CD8-positive, alpha-beta memory T cell (primary cell): ENCODE data around the gene SSR2. TPM values are rescaled to one million over a fixed set of nuclear protein-coding genes. Genes with fewer than 3 reads are reported as not detected.

Experiments
- CTCF ChIA-PET: fragments of 350-600 bp; sonication (Branson Sonifier 250); formaldehyde crosslinking; loops from one replicate; lab custom pipeline; 2021; ENCODE audit warnings: antibody characterized with exemption; lab: Charles Lee
- POLR2A ChIA-PET: fragments of 350-600 bp; sonication (Branson Sonifier 250); formaldehyde crosslinking; loops from one replicate; lab custom pipeline; 2021; ENCODE audit warnings: antibody characterized with exemption; lab: Charles Lee
- DNase-seq, 5 donors: peaks; one replicate each; pipeline versions ENCODE4 v3.0.0 to v3.0.0-alpha.2; 2020 to 2022; ENCODE audit warnings: mixed read lengths in 1 of 5
- H3K27ac ChIP-seq: one replicate; pipeline ENCODE4 v1.7.0; 2013; ENCODE audit warnings: low read depth, mild to moderate bottlenecking, low read length, moderate library complexity
- H3K27me3 ChIP-seq: 2 replicates; pipeline ENCODE4 v1.7.0; 2013; ENCODE audit warnings: low read length, mild to moderate bottlenecking; ENCODE audit not compliant: insufficient read depth, poor library complexity, severe bottlenecking
- H3K36me3 ChIP-seq: 2 replicates; pipeline ENCODE4 v1.7.0; 2013; ENCODE audit warnings: mild to moderate bottlenecking, low read length, moderate library complexity; ENCODE audit not compliant: insufficient read depth
- H3K4me1 ChIP-seq: 2 replicates; pipeline ENCODE4 v1.7.0; 2013; ENCODE audit warnings: mild to moderate bottlenecking, low read length, moderate library complexity; ENCODE audit not compliant: insufficient read depth
- H3K4me3 ChIP-seq: 2 replicates; pipeline ENCODE4 v1.7.0; 2013; ENCODE audit warnings: mild to moderate bottlenecking, low read length
- H3K9me3 ChIP-seq: 2 replicates; pipeline ENCODE4 v1.7.0; 2013; ENCODE audit warnings: mild to moderate bottlenecking, low read length
- H3K27ac Mint-ChIP-seq, 8 donors: one replicate each; pipeline ENCODE4 v1.8.0; 2020 to 2021; ENCODE audit warnings: mixed read lengths in 8 of 8, mild to moderate bottlenecking in 6 of 8, inconsistent platforms in 3 of 8, moderate library complexity in 3 of 8
- H3K27me3 Mint-ChIP-seq, 2 donors: one replicate each; pipeline ENCODE4 v1.8.0; 2020 to 2021; ENCODE audit warnings: mixed read lengths in 2 of 2, mild to moderate bottlenecking in 1 of 2, moderate library complexity in 1 of 2
- H3K36me3 Mint-ChIP-seq, 3 donors: one replicate each; pipeline ENCODE4 v1.8.0; 2020 to 2021; ENCODE audit warnings: mixed read lengths in 3 of 3, inconsistent platforms in 1 of 3, mild to moderate bottlenecking in 1 of 3
- H3K4me1 Mint-ChIP-seq, 3 donors: one replicate each; pipeline ENCODE4 v1.8.0; 2020 to 2021; ENCODE audit warnings: mixed read lengths in 3 of 3, inconsistent platforms in 1 of 3, mild to moderate bottlenecking in 1 of 3
- H3K4me3 Mint-ChIP-seq, 7 donors: one replicate each; pipeline ENCODE4 v1.8.0; 2020 to 2021; ENCODE audit warnings: mixed read lengths in 7 of 7, mild to moderate bottlenecking in 6 of 7, moderate library complexity in 4 of 7, inconsistent platforms in 2 of 7
- H3K9me3 Mint-ChIP-seq, 5 donors: one replicate each; pipeline ENCODE4 v1.8.0; 2020 to 2022; ENCODE audit warnings: mixed read lengths in 5 of 5, mild to moderate bottlenecking in 3 of 5, moderate library complexity in 2 of 5, inconsistent platforms in 1 of 5
- polyA plus RNA-seq: library from polyadenylated mRNA; unstranded; fragments of 300-500 nt; fragmentation: Illumina TruSeq; gene quantifications from one replicate; pipeline ENCODE4 v1.2.3, GENCODE V29; 2021
- total RNA-seq, 2 experiments: library from RNA; stranded (reverse); gene quantifications; one replicate each; pipeline ENCODE4 v1.2.3, GENCODE V29; 2021

Gene SSR2
- total and polyA plus RNA-seq, 3 experiments from 2014 or later, result 187 to 380 (median 190) TPM

- POLR2A ChIA-PET, result no interaction called here
- no peak overlapping the region for H3K27ac ChIP-seq
- no peaks in the 10 kb centered on the region for H3K4me1 ChIP-seq
- Mint-ChIP-seq H3K27ac (no peak overlapping the region), H3K4me3 (no peak overlapping the region), H3K9me3 (no peaks in the 10 kb centered on the region), H3K4me1 (peaks cover 0 to 2% (median 0%) of the 10 kb centered on the region in 3 donors), H3K27me3 (no peaks in the 10 kb centered on the region), H3K36me3 (peaks cover 0 to 21% (median 2%) of the 10 kb centered on the region in 3 donors)
- no peaks in the 10 kb centered on the region for H3K36me3 ChIP-seq
- no peak for DNase-seq
- H3K27me3 ChIP-seq, result no peaks in the 10 kb centered on the region
- H3K9me3 ChIP-seq, result no peaks in the 10 kb centered on the region
- CTCF ChIA-PET, result interaction anchor here (1.0 kb wide), 1 partner anchor 102 kb away, joined by 5 read pairs; no protein-coding TSS in a partner anchor
- H3K4me3 ChIP-seq, result no peak overlapping the region
Measured at GRCh38 chr1:156033011-156033410, 12.3 kb upstream of the SSR2 start.

DNA sequence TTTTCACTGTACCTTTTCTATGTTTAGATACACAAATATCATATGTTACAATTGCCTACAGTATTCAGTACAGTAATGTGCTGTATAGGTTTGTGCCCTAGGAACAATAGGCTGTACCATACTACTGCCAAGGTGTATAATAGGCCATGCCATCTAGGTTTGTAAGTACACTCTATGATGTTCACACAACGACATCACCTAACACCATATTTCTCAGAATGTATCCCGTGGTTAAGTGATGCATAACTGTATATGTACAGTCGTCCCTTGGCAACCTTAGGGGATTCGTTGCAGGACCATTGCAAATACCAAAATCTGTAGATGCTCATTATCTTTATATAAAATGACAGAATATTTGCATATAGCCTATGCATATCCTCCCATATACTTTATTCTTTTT lies 5.8 kb upstream of the SSR2 start:
- Mint-ChIP-seq H3K27ac (no peak overlapping the region), H3K4me1 (peaks cover 9 to 14% (median 9%) of the 10 kb centered on the region in 3 donors), H3K9me3 (no peaks in the 10 kb centered on the region), H3K27me3 (peaks cover 7 to 9% of the 10 kb centered on the region in 2 donors), H3K4me3 (peak overlapping the region in 1 of 7 donors; percentile 37), H3K36me3 (no peaks in the 10 kb centered on the region)
- Histone ChIP-seq H3K4me3 (no peak overlapping the region), H3K9me3 (no peaks in the 10 kb centered on the region), H3K27me3 (no peaks in the 10 kb centered on the region), H3K4me1 (no peaks in the 10 kb centered on the region), H3K27ac (no peak overlapping the region), H3K36me3 (no peaks in the 10 kb centered on the region)
- no peak for DNase-seq
- POLR2A ChIA-PET, result no interaction called here
- CTCF ChIA-PET, result interaction anchor here (1.1 kb wide), 1 partner anchor 21 kb away, joined by 3 read pairs; no protein-coding TSS in a partner anchor

DNA sequence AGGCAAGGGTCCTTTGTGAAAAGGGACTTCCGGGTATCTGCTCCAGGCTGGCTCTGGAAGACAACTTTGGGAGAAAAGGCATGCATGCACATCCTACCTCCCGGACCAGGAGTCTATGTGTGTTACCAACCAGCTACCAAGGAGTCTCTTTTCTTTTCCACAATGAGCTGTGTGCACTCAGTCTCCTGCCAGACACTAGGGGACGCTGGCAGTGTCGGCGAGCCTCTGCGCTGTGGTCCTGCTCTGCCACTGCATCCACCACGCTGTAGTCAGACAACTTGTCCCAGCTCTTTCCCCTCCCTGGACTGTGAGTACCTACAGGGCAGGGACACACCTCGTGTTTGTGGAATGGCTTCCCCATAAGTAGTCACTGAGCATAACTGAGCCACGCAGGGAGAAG lies 5.1 kb upstream of the SSR2 start:
- Mint-ChIP-seq H3K36me3 (no peaks in the 10 kb centered on the region), H3K9me3 (no peaks in the 10 kb centered on the region), H3K27ac (no peak overlapping the region), H3K27me3 (peaks cover 7 to 9% of the 10 kb centered on the region in 2 donors), H3K4me1 (peaks cover 13 to 19% (median 13%) of the 10 kb centered on the region in 3 donors), H3K4me3 (no peak overlapping the region)
- ChIA-PET POLR2A (no interaction called here), CTCF (interaction anchor here (0.6 to 1.1 kb wide), 4 partner anchors 21 to 1543 kb away, joined by 3 to 4 read pairs (median 3); no protein-coding TSS in a partner anchor)
- peak in 4 of 5 donors; percentile 4 to 54 (median 16) for DNase-seq
- H3K4me1 ChIP-seq, result no peaks in the 10 kb centered on the region
- no peaks in the 10 kb centered on the region for H3K36me3 ChIP-seq
- H3K4me3 ChIP-seq, result no peak overlapping the region
- H3K9me3 ChIP-seq, result no peaks in the 10 kb centered on the region
- H3K27ac ChIP-seq, result no peak overlapping the region
- no peaks in the 10 kb centered on the region for H3K27me3 ChIP-seq

DNA sequence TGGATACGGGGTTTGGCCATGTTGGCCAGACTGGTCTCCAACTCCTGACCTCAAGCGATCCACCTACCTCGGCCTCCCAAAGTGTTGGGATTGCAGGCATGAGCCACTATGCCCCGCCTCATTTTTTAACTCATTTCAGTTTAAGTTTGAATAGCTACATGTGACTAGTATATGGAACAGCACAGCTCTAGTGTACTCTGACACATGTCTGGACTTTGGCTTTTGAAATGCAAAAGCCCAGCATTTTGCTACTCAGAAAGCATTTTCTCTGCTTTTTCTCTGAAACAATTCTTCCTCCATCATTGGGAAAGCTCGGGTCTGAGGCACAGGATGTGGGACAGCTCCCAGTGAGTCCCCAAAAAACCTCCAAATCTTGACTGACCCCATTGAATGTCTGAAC lies 4.0 kb upstream of the SSR2 start:
- H3K4me1 Mint-ChIP-seq, result peaks cover 21 to 28% (median 23%) of the 10 kb centered on the region in 3 donors
- H3K36me3 Mint-ChIP-seq, result peaks cover 0 to 9% (median 0%) of the 10 kb centered on the region in 3 donors
- Histone ChIP-seq H3K27me3 (no peaks in the 10 kb centered on the region), H3K27ac (no peak overlapping the region), H3K4me3 (no peak overlapping the region), H3K4me1 (peaks cover 5% of the 10 kb centered on the region), H3K36me3 (no peaks in the 10 kb centered on the region), H3K9me3 (no peaks in the 10 kb centered on the region)
- no peak overlapping the region for H3K4me3 Mint-ChIP-seq
- H3K9me3 Mint-ChIP-seq, result no peaks in the 10 kb centered on the region
- POLR2A ChIA-PET, result no interaction called here
- DNase-seq, result no peak
- peak overlapping the region in 1 of 8 donors; percentile 50 for H3K27ac Mint-ChIP-seq
- peaks cover 7 to 9% of the 10 kb centered on the region in 2 donors for H3K27me3 Mint-ChIP-seq
- CTCF ChIA-PET, result interaction anchor here (1.0 kb wide), 1 partner anchor 41 kb away, joined by 3 read pairs; no protein-coding TSS in a partner anchor

GRCh38 chr1:156021954-156022353 lies 1.2 kb upstream of the SSR2 start:
- H3K9me3 ChIP-seq, result no peaks in the 10 kb centered on the region
- peak overlapping the region in 6 of 8 donors; percentile 8 to 87 (median 73) for H3K27ac Mint-ChIP-seq
- H3K36me3 ChIP-seq, result no peaks in the 10 kb centered on the region
- H3K27me3 Mint-ChIP-seq, result peaks cover 7 to 9% of the 10 kb centered on the region in 2 donors
- H3K27me3 ChIP-seq, result no peaks in the 10 kb centered on the region
- no peak overlapping the region for H3K4me3 ChIP-seq
- peak overlapping the region in 6 of 7 donors; percentile 35 to 68 (median 50) for H3K4me3 Mint-ChIP-seq
- ChIA-PET POLR2A (interaction anchor here (0.6 kb wide), 1 partner anchor 14 kb away, joined by 6 read pairs; no protein-coding TSS in a partner anchor), CTCF (no interaction called here)
- no peak overlapping the region for H3K27ac ChIP-seq
- H3K9me3 Mint-ChIP-seq, result no peaks in the 10 kb centered on the region
- H3K36me3 Mint-ChIP-seq, result peaks cover 4 to 31% (median 7%) of the 10 kb centered on the region in 3 donors
- no peak for DNase-seq
- H3K4me1 ChIP-seq, result peaks cover 14% of the 10 kb centered on the region
- peaks cover 30 to 44% (median 40%) of the 10 kb centered on the region in 3 donors for H3K4me1 Mint-ChIP-seq

DNA sequence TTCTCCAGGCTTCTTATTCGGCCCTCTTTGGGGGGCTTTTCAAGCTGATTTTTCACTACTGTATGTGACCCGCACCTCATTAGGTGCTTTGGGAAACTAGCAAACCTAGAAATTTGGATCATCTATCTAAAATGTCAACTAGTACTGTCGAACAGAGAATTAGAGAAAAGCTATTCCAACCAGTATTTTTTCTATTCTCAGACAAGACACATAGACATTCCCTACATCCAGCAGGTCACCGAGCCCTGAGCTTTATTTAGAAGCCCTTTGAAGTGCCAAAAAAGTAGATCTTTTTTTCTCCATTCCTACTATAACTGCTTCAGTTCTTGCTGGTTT lies 310 bp upstream of the SSR2 start:
- ChIA-PET CTCF (interaction anchor here (0.6 to 1.0 kb wide), 2 partner anchors 109 to 671 kb away, joined by 3 to 4 read pairs; no protein-coding TSS in a partner anchor), POLR2A (interaction anchor here (0.7 kb wide), 1 partner anchor 13 kb away, joined by 4 read pairs; no protein-coding TSS in a partner anchor)
- H3K9me3 ChIP-seq, result no peaks in the 10 kb centered on the region
- H3K27me3 ChIP-seq, result no peaks in the 10 kb centered on the region
- H3K9me3 Mint-ChIP-seq, result no peaks in the 10 kb centered on the region
- peaks cover 7 to 9% of the 10 kb centered on the region in 2 donors for H3K27me3 Mint-ChIP-seq
- no peaks in the 10 kb centered on the region for H3K36me3 ChIP-seq
- H3K4me3 ChIP-seq, result peak overlapping the region; percentile 80
- no peak for DNase-seq
- H3K4me3 Mint-ChIP-seq, result peak overlapping the region; percentile 93 to 100 (median 98)
- peaks cover 14% of the 10 kb centered on the region for H3K4me1 ChIP-seq
- H3K36me3 Mint-ChIP-seq, result peaks cover 10 to 37% (median 10%) of the 10 kb centered on the region in 3 donors
- H3K27ac ChIP-seq, result peak overlapping the region; percentile 49
- H3K4me1 Mint-ChIP-seq, result peaks cover 32 to 48% (median 45%) of the 10 kb centered on the region in 3 donors
- H3K27ac Mint-ChIP-seq, result peak overlapping the region; percentile 76 to 99 (median 96)

DNA sequence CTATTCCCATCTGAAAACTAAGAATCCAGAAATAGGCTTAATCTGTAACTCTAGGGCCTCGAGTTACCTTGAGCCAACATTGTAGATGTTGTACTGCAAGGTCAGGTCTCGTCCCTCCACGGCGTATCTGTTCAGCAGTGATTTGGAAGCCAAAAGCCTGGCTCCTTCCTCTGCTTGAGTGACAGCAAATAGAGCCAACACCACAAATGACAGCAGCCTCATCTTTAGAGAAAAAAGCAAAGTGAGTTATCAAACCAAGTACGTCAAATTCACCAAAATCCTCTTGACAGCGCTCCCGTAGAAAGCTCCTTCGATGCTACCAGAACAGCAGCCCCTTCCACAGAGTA lies 832 bp downstream of the SSR2 start:
- H3K9me3 Mint-ChIP-seq, result no peaks in the 10 kb centered on the region
- Histone ChIP-seq H3K27ac (peak overlapping the region; percentile 49), H3K36me3 (peaks cover 4% of the 10 kb centered on the region), H3K4me3 (peak overlapping the region; percentile 80), H3K27me3 (no peaks in the 10 kb centered on the region), H3K4me1 (peaks cover 14% of the 10 kb centered on the region), H3K9me3 (no peaks in the 10 kb centered on the region)
- peak overlapping the region; percentile 76 to 99 (median 96) for H3K27ac Mint-ChIP-seq
- H3K27me3 Mint-ChIP-seq, result peaks cover 0 to under 1% of the 10 kb centered on the region in 2 donors
- peaks cover 27 to 45% (median 44%) of the 10 kb centered on the region in 3 donors for H3K4me1 Mint-ChIP-seq
- H3K4me3 Mint-ChIP-seq, result peak overlapping the region; percentile 93 to 100 (median 98)
- peaks cover 10 to 41% (median 10%) of the 10 kb centered on the region in 3 donors for H3K36me3 Mint-ChIP-seq
- POLR2A ChIA-PET, result interaction anchor here (0.5 kb wide), 1 partner anchor 85 kb away, joined by 10 read pairs; no protein-coding TSS in a partner anchor
- CTCF ChIA-PET, result no interaction called here
- no peak for DNase-seq

- Histone ChIP-seq H3K36me3 (peaks cover 41% of the 10 kb centered on the region), H3K4me3 (no peak overlapping the region), H3K9me3 (no peaks in the 10 kb centered on the region), H3K4me1 (peaks cover 9% of the 10 kb centered on the region), H3K27me3 (no peaks in the 10 kb centered on the region), H3K27ac (no peak overlapping the region)
- ChIA-PET POLR2A (no interaction called here), CTCF (no interaction called here)
- H3K4me1 Mint-ChIP-seq, result peaks cover 26 to 40% (median 27%) of the 10 kb centered on the region in 3 donors
- H3K9me3 Mint-ChIP-seq, result no peaks in the 10 kb centered on the region
- H3K27ac Mint-ChIP-seq, result peak overlapping the region in 2 of 8 donors; percentile 38 to 66
- no peak for DNase-seq
- peaks cover 10 to 77% (median 24%) of the 10 kb centered on the region in 3 donors for H3K36me3 Mint-ChIP-seq
- H3K4me3 Mint-ChIP-seq, result no peak overlapping the region
- no peaks in the 10 kb centered on the region for H3K27me3 Mint-ChIP-seq
Measured at GRCh38 chr1:156014829-156015228, 5.9 kb downstream of the SSR2 start.
